ENCODE measurements around the gene ARHGAP8. TPM values are rescaled to one million over a fixed set of nuclear protein-coding genes. Genes with fewer than 3 reads are reported as not detected.

The ARHGAP8 gene
- total and polyA plus RNA-seq, 2 donors (not counting 1 experiment from before 2014, with no cell fraction given): 0.37 TPM; not detected in 1

DNA sequence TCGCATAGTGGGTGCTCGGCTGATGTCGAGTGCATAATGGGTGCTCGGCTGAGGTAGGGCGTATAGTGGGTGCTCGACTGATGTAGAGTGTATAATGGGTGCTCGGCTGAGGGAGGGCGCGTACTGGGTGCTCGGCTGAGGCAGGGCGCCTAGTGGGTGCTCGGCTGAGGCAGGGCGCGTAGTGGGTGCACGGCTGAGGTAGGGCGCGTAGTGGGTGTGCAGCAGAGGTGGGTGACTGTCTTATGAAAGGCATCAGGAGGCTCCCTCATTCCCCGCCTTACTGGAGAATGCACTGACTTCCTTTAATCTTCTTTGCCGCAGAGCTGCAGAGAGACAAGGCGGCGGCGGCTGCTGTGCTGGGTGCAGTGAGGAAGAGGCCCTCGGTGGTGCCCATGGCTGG is 33.8 kb downstream of the ARHGAP8 start:
- H3K9ac ChIP-seq (ENCODE audit: low read length): no peak overlapping the region
- no peaks in the 10 kb centered on the region for H3K36me3 ChIP-seq (replicated peaks in 1 of 2; ENCODE audit: control extremely low read depth in 1 of 2, control insufficient read depth in 1 of 2, extremely low read depth in 1 of 2, insufficient read depth in 2 of 2, low read length in 1 of 2)
- no peak for ATAC-seq (ENCODE audit: low read depth)
- Mint-ChIP-seq H3K4me3 (no peak overlapping the region), H3K9me3 (ENCODE audit: insufficient read depth) (no peaks in the 10 kb centered on the region), H3K27me3 (peaks cover 11% of the 10 kb centered on the region), H3K27ac (no peak overlapping the region), H3K4me1 (no peaks in the 10 kb centered on the region)
- no peaks in the 10 kb centered on the region for H3K79me2 ChIP-seq (ENCODE audit: control insufficient read depth, insufficient read depth, low read length)
- no peaks in the 10 kb centered on the region for H3K4me1 ChIP-seq (ENCODE audit: control insufficient read depth in 2 of 2, insufficient read depth in 2 of 2, low read length in 2 of 2)
- ChIA-PET POLR2A (no interaction called here), CTCF (no interaction called here)
- TF ChIP-seq, protein P1, sequence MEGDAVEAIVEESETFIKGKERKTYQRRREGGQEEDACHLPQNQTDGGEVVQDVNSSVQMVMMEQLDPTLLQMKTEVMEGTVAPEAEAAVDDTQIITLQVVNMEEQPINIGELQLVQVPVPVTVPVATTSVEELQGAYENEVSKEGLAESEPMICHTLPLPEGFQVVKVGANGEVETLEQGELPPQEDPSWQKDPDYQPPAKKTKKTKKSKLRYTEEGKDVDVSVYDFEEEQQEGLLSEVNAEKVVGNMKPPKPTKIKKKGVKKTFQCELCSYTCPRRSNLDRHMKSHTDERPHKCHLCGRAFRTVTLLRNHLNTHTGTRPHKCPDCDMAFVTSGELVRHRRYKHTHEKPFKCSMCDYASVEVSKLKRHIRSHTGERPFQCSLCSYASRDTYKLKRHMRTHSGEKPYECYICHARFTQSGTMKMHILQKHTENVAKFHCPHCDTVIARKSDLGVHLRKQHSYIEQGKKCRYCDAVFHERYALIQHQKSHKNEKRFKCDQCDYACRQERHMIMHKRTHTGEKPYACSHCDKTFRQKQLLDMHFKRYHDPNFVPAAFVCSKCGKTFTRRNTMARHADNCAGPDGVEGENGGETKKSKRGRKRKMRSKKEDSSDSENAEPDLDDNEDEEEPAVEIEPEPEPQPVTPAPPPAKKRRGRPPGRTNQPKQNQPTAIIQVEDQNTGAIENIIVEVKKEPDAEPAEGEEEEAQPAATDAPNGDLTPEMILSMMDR (IDR thresholded peaks at IDR 0.05): no peak
- no peak for TF ChIP-seq EZH2 (IDR thresholded peaks at IDR 0.05; ENCODE audit: borderline replicate concordance, insufficient read depth, low read depth, low read length, poor library complexity, severe bottlenecking)
- no peak overlapping the region for H3K4me3 ChIP-seq (ENCODE audit: control extremely low read depth in 1 of 5, extremely low read depth in 1 of 5, insufficient read depth in 1 of 5, low read depth in 2 of 5, low read length in 4 of 5)
- intact Hi-C loops (cut with micrococcal nuclease): no loop called here
- DNase-seq: no peak
- 96% methylated on average over 19 of the region's 23 CpGs for WGBS (ENCODE audit: insufficient coverage)
- no peaks in the 10 kb centered on the region for H4K20me1 ChIP-seq (ENCODE audit: control insufficient read depth, insufficient read depth, low read length, poor library complexity, severe bottlenecking)
- H3K9me3 ChIP-seq (ENCODE audit: control extremely low read depth in 1 of 3, control insufficient read depth in 2 of 3, insufficient read depth in 1 of 3, low read length in 2 of 3): peaks cover 0 to 8% (median 0%) of the 10 kb centered on the region in 3 donors
- no peaks in the 10 kb centered on the region for H3K27me3 ChIP-seq (replicated peaks in 1 of 4; ENCODE audit: control extremely low read depth in 1 of 4, control insufficient read depth in 3 of 4, insufficient read depth in 4 of 4, low read length in 3 of 4)
- no peak overlapping the region for H3K4me2 ChIP-seq (replicated peaks; ENCODE audit: low read depth, low read length, poor library complexity, severe bottlenecking)
- no peak overlapping the region for H2AFZ ChIP-seq (ENCODE audit: insufficient read depth, low read depth, low read length, poor library complexity, severe bottlenecking)
- H3K27ac ChIP-seq (ENCODE audit: low read length in 2 of 2): no peak overlapping the region

DNA sequence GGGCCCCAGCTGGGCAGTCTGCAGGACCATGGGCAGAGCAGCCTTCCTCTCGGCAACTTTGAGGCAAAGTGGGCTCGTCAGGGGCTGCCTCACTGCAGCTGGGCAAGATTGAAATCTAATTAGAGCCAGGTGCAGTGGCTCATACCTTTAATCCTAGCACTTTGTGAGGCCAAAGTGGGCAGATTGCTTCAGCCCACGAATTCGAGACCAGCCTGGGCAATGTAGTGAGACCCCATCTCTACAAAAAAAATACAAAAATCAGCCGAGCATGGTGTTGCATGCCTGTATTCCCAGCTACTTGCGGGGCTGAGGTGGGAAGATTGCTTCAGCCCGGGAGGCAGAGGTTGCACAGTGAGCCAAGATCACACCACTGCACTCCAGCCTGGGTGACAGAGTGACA is 34.2 kb downstream of the ARHGAP8 start:
- H3K9me3 ChIP-seq (ENCODE audit: control extremely low read depth in 1 of 3, control insufficient read depth in 2 of 3, insufficient read depth in 1 of 3, low read length in 2 of 3): peaks cover 0 to 8% (median 0%) of the 10 kb centered on the region in 3 donors
- no peak for DNase-seq
- no peak overlapping the region for H3K4me3 Mint-ChIP-seq
- no peak overlapping the region for H3K4me2 ChIP-seq (replicated peaks; ENCODE audit: low read depth, low read length, poor library complexity, severe bottlenecking)
- no peaks in the 10 kb centered on the region for H3K36me3 ChIP-seq (replicated peaks in 1 of 2; ENCODE audit: control extremely low read depth in 1 of 2, control insufficient read depth in 1 of 2, extremely low read depth in 1 of 2, insufficient read depth in 2 of 2, low read length in 1 of 2)
- no peaks in the 10 kb centered on the region for H3K79me2 ChIP-seq (ENCODE audit: control insufficient read depth, insufficient read depth, low read length)
- no peaks in the 10 kb centered on the region for H3K9me3 Mint-ChIP-seq (ENCODE audit: insufficient read depth)
- ChIA-PET CTCF (no interaction called here), POLR2A (no interaction called here)
- H4K20me1 ChIP-seq (ENCODE audit: control insufficient read depth, insufficient read depth, low read length, poor library complexity, severe bottlenecking): no peaks in the 10 kb centered on the region
- H3K4me3 ChIP-seq (ENCODE audit: control extremely low read depth in 1 of 5, extremely low read depth in 1 of 5, insufficient read depth in 1 of 5, low read depth in 2 of 5, low read length in 4 of 5): no peak overlapping the region
- no peak overlapping the region for H3K9ac ChIP-seq (ENCODE audit: low read length)
- intact Hi-C loops (cut with micrococcal nuclease): no loop called here
- WGBS (ENCODE audit: insufficient coverage): 93% methylated on average over 7 of the region's 7 CpGs
- H2AFZ ChIP-seq (ENCODE audit: insufficient read depth, low read depth, low read length, poor library complexity, severe bottlenecking): no peak overlapping the region
- no peak overlapping the region for H3K27ac ChIP-seq (ENCODE audit: low read length in 2 of 2)
- no peak overlapping the region for H3K27ac Mint-ChIP-seq
- H3K27me3 Mint-ChIP-seq: peaks cover 11% of the 10 kb centered on the region
- H3K27me3 ChIP-seq (replicated peaks in 1 of 4; ENCODE audit: control extremely low read depth in 1 of 4, control insufficient read depth in 3 of 4, insufficient read depth in 4 of 4, low read length in 3 of 4): no peaks in the 10 kb centered on the region
- no peaks in the 10 kb centered on the region for H3K4me1 ChIP-seq (ENCODE audit: control insufficient read depth in 2 of 2, insufficient read depth in 2 of 2, low read length in 2 of 2)
- TF ChIP-seq, protein P1 (IDR thresholded peaks at IDR 0.05): no peak
- TF ChIP-seq EZH2 (IDR thresholded peaks at IDR 0.05; ENCODE audit: borderline replicate concordance, insufficient read depth, low read depth, low read length, poor library complexity, severe bottlenecking): no peak
- no peak for ATAC-seq (ENCODE audit: low read depth)
- H3K4me1 Mint-ChIP-seq: no peaks in the 10 kb centered on the region

Measured in B cell (primary cell).